NB4 (cell line): Measurements from ENCODE around the gene FAM20B.

Experiments used
- DNase-seq: peaks from one replicate; pipeline ENCODE4 v3.0.0; 2010; ENCODE audit warnings: low read depth
- H3K4me3 ChIP-seq: one replicate; pipeline ENCODE4 v1.5.1; 2011; ENCODE audit warnings: mild to moderate bottlenecking, low read depth, low read length, moderate library complexity
- CTCF ChIP-seq: IDR thresholded peaks from one replicate; pipeline ENCODE4 v1.5.1; 2012; ENCODE audit warnings: low read depth, low read length
- MAX ChIP-seq: IDR thresholded peaks from 2 replicates; pipeline ENCODE4 v1.6.1; 2011; ENCODE audit warnings: low read depth, low read length
- MYC ChIP-seq: IDR thresholded peaks from 2 replicates; pipeline ENCODE4 v1.6.1; 2011; ENCODE audit warnings: low read depth, low read length
- POLR2A ChIP-seq: IDR thresholded peaks from 2 replicates; pipeline ENCODE4 v1.6.1; 2011; ENCODE audit warnings: mild to moderate bottlenecking; ENCODE audit not compliant: insufficient read length; ENCODE audit errors: extremely low read depth

The FAM20B gene

GRCh38 chr1:179016706-179017382 is 8.8 kb upstream of the FAM20B start:
- peak; percentile 79 for DNase-seq
- TF ChIP-seq CTCF: no peak
- H3K4me3 ChIP-seq: no peak overlapping the region

GRCh38 chr1:179017383-179018326 is 8.0 kb upstream of the FAM20B start:
- no peak for TF ChIP-seq CTCF
- no peak; the same call in 1 of the 2 replicates for TF ChIP-seq MYC
- TF ChIP-seq POLR2A: no peak
- no peak for TF ChIP-seq MAX
- no peak overlapping the region for H3K4me3 ChIP-seq
- DNase-seq: no peak

- TF ChIP-seq POLR2A (no peak), CTCF (no peak), MAX (no peak), MYC (no peak)
- no peak overlapping the region for H3K4me3 ChIP-seq
- DNase-seq: no peak
Observed at GRCh38 chr1:179021873-179022272, 3.8 kb upstream of the FAM20B start.

- no peak for DNase-seq
- TF ChIP-seq MAX: no peak
- TF ChIP-seq POLR2A: no peak
- no peak for TF ChIP-seq MYC
- TF ChIP-seq CTCF: no peak
- no peak overlapping the region for H3K4me3 ChIP-seq
Observed at GRCh38 chr1:179023946-179024650, 1.6 kb upstream of the FAM20B start.

GRCh38 chr1:179025975-179026812 is 500 bp downstream of the FAM20B start:
- no peak; the same call in 1 of the 2 replicates for TF ChIP-seq MAX
- TF ChIP-seq MYC: peak; percentile 62
- TF ChIP-seq POLR2A: peak; percentile 76
- H3K4me3 ChIP-seq: peak overlapping the region; percentile 98
- DNase-seq: peak; percentile 87
